ENCODE data around the gene ZNF672. TPM values are rescaled to one million over a fixed set of nuclear protein-coding genes. Genes with fewer than 3 reads are reported as not detected.
"Not testable (repeated sequence)": the region's sequence is repeated elsewhere in the genome, so short reads cannot be mapped to it uniquely, and the experiment has no call there.

ZNF672 gene
- total RNA-seq: 42.3 and 45.2 TPM in 2 replicates

GRCh38 chr1:248837781-248838356 is at the start of gene ZNF672:
Gene ZNF672, plus strand, starts transcription at chr1:248838224. Its CDS starts 9,051 bp downstream, at chr1:248847275.
- Mint-ChIP-seq H3K4me1 (ENCODE audit: low read depth) (peaks cover 15% of the 10 kb centered on the region), H3K36me3 (ENCODE audit: low read depth) (peaks cover 3% of the 10 kb centered on the region), H3K9me3 (no peaks in the 10 kb centered on the region), H3K4me3 (no peak within 1 kb of the TSS), H3K27me3 (ENCODE audit: insufficient read depth) (peaks cover 2% of the 10 kb centered on the region), H3K27ac (peak within 1 kb of the TSS; percentile 93)
- intact Hi-C loops (cut with micrococcal nuclease): loop anchor here (1.0 kb wide), 5 partner anchors 12 to 86 kb away; partner anchors contain the start of genes PGBD2 and ZNF692
- DNase-seq (ENCODE audit: low spot score): peak; percentile 95

GRCh38 chr1:248788327-248788726 is 49.7 kb upstream of the ZNF672 start:
- peaks cover 11% of the 10 kb centered on the region for H3K27me3 Mint-ChIP-seq (ENCODE audit: insufficient read depth)
- peaks cover 5% of the 10 kb centered on the region for H3K4me1 Mint-ChIP-seq (ENCODE audit: low read depth)
- intact Hi-C loops (cut with micrococcal nuclease): no loop called here
- no peak for DNase-seq (ENCODE audit: low spot score)
- H3K36me3 Mint-ChIP-seq (ENCODE audit: low read depth): no peaks in the 10 kb centered on the region
- H3K9me3 Mint-ChIP-seq: no peaks in the 10 kb centered on the region
- no peak overlapping the region for H3K4me3 Mint-ChIP-seq
- H3K27ac Mint-ChIP-seq: no peak overlapping the region

- H3K9me3 Mint-ChIP-seq; H3K4me3 Mint-ChIP-seq; H3K27ac Mint-ChIP-seq; H3K36me3 Mint-ChIP-seq (ENCODE audit: low read depth); intact Hi-C loops (cut with micrococcal nuclease); DNase-seq (ENCODE audit: low spot score): not testable (repeated sequence)
- H3K27me3 Mint-ChIP-seq (ENCODE audit: insufficient read depth): peaks cover 11% of the 10 kb centered on the region
- peaks cover 14% of the 10 kb centered on the region for H3K4me1 Mint-ChIP-seq (ENCODE audit: low read depth)
Measured at GRCh38 chr1:248789337-248789736, 48.7 kb upstream of the ZNF672 start.

- Mint-ChIP-seq H3K4me3 (no peak overlapping the region), H3K9me3 (peaks cover 3% of the 10 kb centered on the region), H3K4me1 (ENCODE audit: low read depth) (peaks cover 14% of the 10 kb centered on the region), H3K27me3 (ENCODE audit: insufficient read depth) (peaks cover 13% of the 10 kb centered on the region), H3K36me3 (ENCODE audit: low read depth) (no peaks in the 10 kb centered on the region), H3K27ac (no peak overlapping the region)
- no peak for DNase-seq (ENCODE audit: low spot score)
- intact Hi-C loops (cut with micrococcal nuclease): no loop called here
Measured at GRCh38 chr1:248790456-248790855, 47.6 kb upstream of the ZNF672 start.

GRCh38 chr1:248791010-248791409 is 47.0 kb upstream of the ZNF672 start:
- Mint-ChIP-seq H3K27me3 (ENCODE audit: insufficient read depth) (peaks cover 13% of the 10 kb centered on the region), H3K4me1 (ENCODE audit: low read depth) (peaks cover 10% of the 10 kb centered on the region), H3K9me3 (peaks cover 3% of the 10 kb centered on the region), H3K36me3 (ENCODE audit: low read depth) (no peaks in the 10 kb centered on the region), H3K4me3 (no peak overlapping the region), H3K27ac (no peak overlapping the region)
- intact Hi-C loops (cut with micrococcal nuclease): no loop called here
- no peak for DNase-seq (ENCODE audit: low spot score)

- no peak for DNase-seq (ENCODE audit: low spot score)
- Mint-ChIP-seq H3K27ac (no peak overlapping the region), H3K4me3 (no peak overlapping the region), H3K4me1 (ENCODE audit: low read depth) (peaks cover 8% of the 10 kb centered on the region), H3K27me3 (ENCODE audit: insufficient read depth) (peaks cover 14% of the 10 kb centered on the region), H3K9me3 (peaks cover 3% of the 10 kb centered on the region), H3K36me3 (ENCODE audit: low read depth) (no peaks in the 10 kb centered on the region)
- intact Hi-C loops (cut with micrococcal nuclease): no loop called here
Measured at GRCh38 chr1:248792342-248792741, 45.7 kb upstream of the ZNF672 start.

- peaks cover 17% of the 10 kb centered on the region for H3K27me3 Mint-ChIP-seq (ENCODE audit: insufficient read depth)
- no peak overlapping the region for H3K4me3 Mint-ChIP-seq
- H3K4me1 Mint-ChIP-seq (ENCODE audit: low read depth): peaks cover 8% of the 10 kb centered on the region
- no peaks in the 10 kb centered on the region for H3K36me3 Mint-ChIP-seq (ENCODE audit: low read depth)
- no peak for DNase-seq (ENCODE audit: low spot score)
- peaks cover 3% of the 10 kb centered on the region for H3K9me3 Mint-ChIP-seq
- intact Hi-C loops (cut with micrococcal nuclease): no loop called here
- H3K27ac Mint-ChIP-seq: no peak overlapping the region
Measured at GRCh38 chr1:248793592-248793991, 44.4 kb upstream of the ZNF672 start.

GRCh38 chr1:248794663-248795062 is 43.4 kb upstream of the ZNF672 start:
- H3K9me3 Mint-ChIP-seq; H3K4me1 Mint-ChIP-seq (ENCODE audit: low read depth); H3K4me3 Mint-ChIP-seq; H3K27ac Mint-ChIP-seq; DNase-seq (ENCODE audit: low spot score); intact Hi-C loops (cut with micrococcal nuclease); H3K36me3 Mint-ChIP-seq (ENCODE audit: low read depth): not testable (repeated sequence)
- H3K27me3 Mint-ChIP-seq (ENCODE audit: insufficient read depth): peaks cover 16% of the 10 kb centered on the region

- peaks cover 20% of the 10 kb centered on the region for H3K27me3 Mint-ChIP-seq (ENCODE audit: insufficient read depth)
- no peak for DNase-seq (ENCODE audit: low spot score)
- H3K4me3 Mint-ChIP-seq: no peak overlapping the region
- H3K36me3 Mint-ChIP-seq (ENCODE audit: low read depth): no peaks in the 10 kb centered on the region
- peaks cover 4% of the 10 kb centered on the region for H3K4me1 Mint-ChIP-seq (ENCODE audit: low read depth)
- no peak overlapping the region for H3K27ac Mint-ChIP-seq
- intact Hi-C loops (cut with micrococcal nuclease): no loop called here
- H3K9me3 Mint-ChIP-seq: peaks cover 3% of the 10 kb centered on the region
Measured at GRCh38 chr1:248798791-248799190, 39.2 kb upstream of the ZNF672 start.

GRCh38 chr1:248800459-248800858 is 37.6 kb upstream of the ZNF672 start:
- Mint-ChIP-seq H3K27me3 (ENCODE audit: insufficient read depth) (peaks cover 18% of the 10 kb centered on the region), H3K9me3 (no peaks in the 10 kb centered on the region), H3K4me3 (no peak overlapping the region), H3K36me3 (ENCODE audit: low read depth) (no peaks in the 10 kb centered on the region), H3K4me1 (ENCODE audit: low read depth) (peaks cover 10% of the 10 kb centered on the region), H3K27ac (no peak overlapping the region)
- intact Hi-C loops (cut with micrococcal nuclease): no loop called here
- DNase-seq (ENCODE audit: low spot score): no peak

GRCh38 chr1:248802454-248802853 is 35.6 kb upstream of the ZNF672 start:
- peaks cover 10% of the 10 kb centered on the region for H3K4me1 Mint-ChIP-seq (ENCODE audit: low read depth)
- no peak overlapping the region for H3K27ac Mint-ChIP-seq
- intact Hi-C loops (cut with micrococcal nuclease): no loop called here
- H3K4me3 Mint-ChIP-seq: no peak overlapping the region
- H3K9me3 Mint-ChIP-seq: no peaks in the 10 kb centered on the region
- peaks cover 1% of the 10 kb centered on the region for H3K36me3 Mint-ChIP-seq (ENCODE audit: low read depth)
- H3K27me3 Mint-ChIP-seq (ENCODE audit: insufficient read depth): peaks cover 12% of the 10 kb centered on the region
- no peak for DNase-seq (ENCODE audit: low spot score)

- H3K27me3 Mint-ChIP-seq (ENCODE audit: insufficient read depth); H3K27ac Mint-ChIP-seq; H3K36me3 Mint-ChIP-seq (ENCODE audit: low read depth); DNase-seq (ENCODE audit: low spot score); intact Hi-C loops (cut with micrococcal nuclease); H3K9me3 Mint-ChIP-seq; H3K4me3 Mint-ChIP-seq: not testable (repeated sequence)
- H3K4me1 Mint-ChIP-seq (ENCODE audit: low read depth): peaks cover 10% of the 10 kb centered on the region
Measured at GRCh38 chr1:248803501-248803900, 34.5 kb upstream of the ZNF672 start.

GRCh38 chr1:248804771-248805681 is 33.0 kb upstream of the ZNF672 start:
- H3K4me3 Mint-ChIP-seq: no peak overlapping the region
- peaks cover 10% of the 10 kb centered on the region for H3K4me1 Mint-ChIP-seq (ENCODE audit: low read depth)
- no peak overlapping the region for H3K27ac Mint-ChIP-seq
- peaks cover 6% of the 10 kb centered on the region for H3K27me3 Mint-ChIP-seq (ENCODE audit: insufficient read depth)
- intact Hi-C loops (cut with micrococcal nuclease): loop anchor here (5.0 kb wide), 2 partner anchors 118 to 868 kb away; no protein-coding TSS in a partner anchor
- H3K36me3 Mint-ChIP-seq (ENCODE audit: low read depth): peaks cover 1% of the 10 kb centered on the region
- DNase-seq (ENCODE audit: low spot score): no peak
- H3K9me3 Mint-ChIP-seq: no peaks in the 10 kb centered on the region
